Adrenal gland (tissue), 5 donors: ENCODE results near the gene ATP8B1.

Source experiments
- POLR2A ChIP-seq, 2 donors: fragments of 450-650 bp; IDR thresholded peaks; one replicate each; pipeline ENCODE4 v1.6.1; 2017; ENCODE audit warnings: antibody characterized with exemption in 2 of 2, mild to moderate bottlenecking in 2 of 2, moderate library complexity in 1 of 2
- TF ChIP-seq, protein P1 (sequence below), 6 experiments: fragments of 450-650 bp in 4 of 6; fragments of 200-600 bp in 2 of 6; sonication (generic) in 1 of 6; IDR thresholded peaks; 1 replicate in 5 of 6; 2 replicates in 1 of 6; pipeline versions ENCODE4 v1.5.1 to v1.8.0; 2016 to 2021; ENCODE audit warnings: antibody characterized with exemption in 6 of 6, mild to moderate bottlenecking in 2 of 6, moderate library complexity in 1 of 6
- donor health status: DM: no; HTN: no; CAD: no.

DNA sequence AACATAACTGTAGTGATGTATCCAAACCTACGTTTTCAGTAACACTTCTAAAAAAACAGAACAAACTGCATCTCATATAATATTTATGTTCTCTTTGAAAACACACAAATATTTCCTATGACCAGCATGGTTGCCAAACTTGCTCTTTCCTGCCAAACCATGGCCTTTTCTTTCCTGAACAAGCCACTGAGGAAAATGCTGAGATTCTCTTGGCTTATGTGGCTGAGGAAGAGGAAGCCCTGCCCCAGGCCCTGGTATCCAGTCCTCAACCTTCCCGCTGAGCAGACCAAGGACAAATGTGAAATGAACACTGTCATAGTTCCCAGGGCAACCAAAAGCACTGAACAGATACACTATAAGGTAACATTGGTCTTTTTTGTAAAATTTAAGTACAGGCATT lies 145.6 kb downstream of the ATP8B1 start:
- TF ChIP-seq, protein P1, sequence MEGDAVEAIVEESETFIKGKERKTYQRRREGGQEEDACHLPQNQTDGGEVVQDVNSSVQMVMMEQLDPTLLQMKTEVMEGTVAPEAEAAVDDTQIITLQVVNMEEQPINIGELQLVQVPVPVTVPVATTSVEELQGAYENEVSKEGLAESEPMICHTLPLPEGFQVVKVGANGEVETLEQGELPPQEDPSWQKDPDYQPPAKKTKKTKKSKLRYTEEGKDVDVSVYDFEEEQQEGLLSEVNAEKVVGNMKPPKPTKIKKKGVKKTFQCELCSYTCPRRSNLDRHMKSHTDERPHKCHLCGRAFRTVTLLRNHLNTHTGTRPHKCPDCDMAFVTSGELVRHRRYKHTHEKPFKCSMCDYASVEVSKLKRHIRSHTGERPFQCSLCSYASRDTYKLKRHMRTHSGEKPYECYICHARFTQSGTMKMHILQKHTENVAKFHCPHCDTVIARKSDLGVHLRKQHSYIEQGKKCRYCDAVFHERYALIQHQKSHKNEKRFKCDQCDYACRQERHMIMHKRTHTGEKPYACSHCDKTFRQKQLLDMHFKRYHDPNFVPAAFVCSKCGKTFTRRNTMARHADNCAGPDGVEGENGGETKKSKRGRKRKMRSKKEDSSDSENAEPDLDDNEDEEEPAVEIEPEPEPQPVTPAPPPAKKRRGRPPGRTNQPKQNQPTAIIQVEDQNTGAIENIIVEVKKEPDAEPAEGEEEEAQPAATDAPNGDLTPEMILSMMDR (IDR thresholded peaks at IDR 0.05), result no peak
- TF ChIP-seq POLR2A (IDR thresholded peaks at IDR 0.05), result no peak
